CD1c-positive myeloid dendritic cell (primary cell): Measurements from ENCODE around the gene TAX1BP1.
"Not testable (repeated sequence)": the region's sequence is repeated elsewhere in the genome, so short reads cannot be mapped to it uniquely, and the experiment has no call there.

Source experiments
- DNase-seq: peaks from one replicate; pipeline ENCODE4 v3.0.0-alpha.2; 2016; ENCODE audit errors: extremely low spot score

Gene TAX1BP1

DNA sequence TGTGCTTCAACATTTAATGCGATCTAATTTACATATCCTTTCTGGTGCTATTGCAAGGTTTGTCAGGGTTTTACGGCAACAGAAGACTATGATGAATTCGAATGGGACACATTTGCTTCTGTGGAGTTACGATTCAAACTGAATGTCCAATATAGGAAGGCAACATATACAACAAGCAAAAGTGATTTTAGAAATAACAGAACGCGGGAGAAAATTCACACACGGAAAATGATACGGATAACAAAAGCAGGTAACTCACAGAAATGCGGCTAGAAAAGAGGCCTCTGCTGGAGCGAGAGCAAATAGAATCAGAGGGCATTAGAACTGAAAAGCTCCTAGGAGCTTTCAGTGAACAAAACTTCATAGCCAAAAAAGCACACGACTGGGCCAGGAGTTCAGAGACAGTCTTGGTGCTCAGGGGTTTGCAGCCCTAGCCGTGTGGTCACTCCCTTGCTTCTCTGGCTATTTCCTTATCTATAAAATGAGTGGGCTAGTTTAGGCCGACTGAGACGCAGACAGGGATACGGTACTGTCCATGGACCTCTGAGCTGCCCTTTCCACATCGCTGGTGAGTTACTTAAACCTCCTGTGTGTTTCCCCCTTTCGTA, 557 bp upstream of the TAX1BP1 start:
- no peak for DNase-seq

DNA sequence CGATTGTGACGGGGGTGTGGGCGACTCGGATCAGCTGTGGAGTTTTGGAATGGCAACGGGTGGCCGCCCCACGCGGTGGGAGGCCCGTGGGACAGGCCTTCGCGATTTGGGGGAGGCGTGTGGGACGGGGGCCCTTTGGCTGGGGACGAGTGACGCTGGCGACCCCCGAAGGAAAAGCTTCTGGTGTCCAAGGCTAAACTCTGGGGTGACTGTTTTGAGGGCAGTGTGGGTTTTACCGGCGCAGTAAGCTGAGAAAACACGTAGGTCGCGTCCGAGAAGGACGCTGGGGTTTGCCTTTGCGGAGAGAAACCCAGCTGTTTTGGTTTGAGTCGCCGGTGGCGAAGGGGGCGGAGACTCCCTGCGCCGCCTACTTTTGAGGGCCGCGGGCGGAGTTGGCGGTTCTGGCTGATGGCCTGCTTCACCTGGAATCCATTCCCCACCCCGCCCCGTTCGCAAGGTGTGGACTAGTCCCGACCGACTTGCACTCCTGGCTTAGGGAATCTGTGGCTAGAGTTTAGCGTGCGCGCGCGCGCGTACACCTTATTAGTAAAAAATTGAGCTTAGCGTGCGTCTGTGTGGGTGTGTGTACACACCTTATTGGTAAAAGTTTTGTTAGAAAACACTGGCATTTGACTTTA, 606 bp downstream of the TAX1BP1 start:
- peak; percentile 87 for DNase-seq

DNA sequence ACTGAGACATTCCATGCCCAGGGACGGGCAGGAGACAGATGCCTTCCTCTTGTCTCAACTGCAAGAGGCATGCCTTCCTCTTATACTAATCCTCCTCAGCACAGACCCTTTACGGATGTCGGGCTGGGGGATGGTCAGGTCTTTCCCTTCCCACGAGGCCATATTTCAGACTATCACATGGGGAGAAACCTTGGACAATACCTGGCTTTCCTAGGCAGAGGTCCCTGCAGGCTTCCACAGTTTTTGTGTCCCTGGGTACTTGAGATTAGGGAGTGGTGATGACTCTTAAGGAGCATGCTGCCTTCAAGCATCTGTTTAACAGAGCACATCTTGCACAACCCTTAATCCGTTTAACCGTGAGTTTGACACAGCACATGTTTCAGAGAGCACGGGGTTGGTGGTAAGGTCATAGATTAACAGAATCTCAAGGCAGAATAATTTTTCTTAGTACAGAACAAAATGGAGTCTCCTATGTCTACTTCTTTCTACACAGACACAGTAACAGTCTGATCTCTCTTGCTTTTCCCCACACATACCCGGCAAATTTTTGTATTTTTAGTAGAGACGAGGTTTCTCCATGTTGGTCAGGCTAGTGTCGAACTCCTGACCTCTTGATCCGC, 2.2 kb downstream of the TAX1BP1 start:
- DNase-seq = not testable (repeated sequence)

DNA sequence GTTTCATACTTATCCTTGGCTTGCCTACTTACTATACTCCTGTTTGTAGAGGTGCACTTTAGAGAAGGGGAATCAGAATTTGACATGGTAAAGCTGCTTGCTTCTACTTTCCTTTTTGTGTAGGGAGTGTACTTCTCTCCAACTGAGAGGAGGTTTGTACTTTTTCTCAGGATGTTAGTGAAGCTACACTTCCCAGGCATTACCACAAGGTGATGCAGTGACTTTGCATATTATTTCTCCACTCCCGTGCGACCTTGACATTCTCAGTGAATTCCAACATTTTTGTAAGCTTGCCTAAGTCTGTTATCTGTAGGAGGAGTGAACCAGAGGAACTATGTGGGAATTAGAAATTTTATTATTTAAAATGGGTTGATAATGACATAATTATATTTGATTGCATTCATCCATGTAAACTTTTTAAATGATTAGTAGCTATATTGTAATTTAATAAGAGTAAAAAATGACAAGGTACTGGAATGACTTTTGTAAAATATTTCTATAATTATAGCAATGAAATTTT, 5.2 kb downstream of the TAX1BP1 start:
- DNase-seq = peak; percentile 36

DNA sequence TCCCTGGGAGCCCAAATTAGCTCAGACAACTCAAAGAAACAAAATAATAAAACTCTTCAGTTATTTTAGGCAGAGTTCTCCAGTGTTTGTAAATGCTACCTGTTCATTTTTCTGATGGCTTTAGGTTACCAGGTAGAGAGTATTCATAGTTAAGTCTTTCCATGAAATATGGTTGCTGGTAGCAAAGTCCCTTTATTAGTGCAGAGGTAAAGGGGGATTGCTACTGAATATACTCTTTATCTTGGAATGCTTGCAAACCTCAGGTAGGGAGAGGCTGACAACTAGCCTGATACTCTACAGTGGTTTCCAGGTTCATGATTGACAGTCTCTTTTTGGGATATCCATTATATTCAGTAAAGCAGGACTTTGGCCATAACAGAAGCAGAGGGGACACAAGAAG, 6.5 kb downstream of the TAX1BP1 start:
- DNase-seq = no peak

DNA sequence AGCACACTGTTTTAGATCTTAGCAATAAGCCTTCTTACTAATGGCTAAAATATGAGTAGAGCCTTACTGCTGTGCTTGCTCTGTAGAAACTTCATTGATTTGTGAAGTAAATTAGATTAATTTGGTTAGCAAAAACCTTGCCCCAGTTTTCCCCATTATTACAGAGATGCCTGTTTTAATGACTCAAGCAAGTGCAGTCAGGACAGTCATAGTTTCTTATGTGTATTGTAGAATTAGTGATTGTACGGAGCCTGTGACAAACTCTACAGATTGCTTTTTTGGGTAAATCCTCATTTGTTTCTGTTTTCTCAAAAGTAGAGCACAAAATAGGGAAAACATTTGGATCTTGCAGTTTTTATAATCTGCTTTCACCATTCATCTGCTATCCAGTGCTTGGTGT, 7.0 kb downstream of the TAX1BP1 start:
- no peak for DNase-seq

DNA sequence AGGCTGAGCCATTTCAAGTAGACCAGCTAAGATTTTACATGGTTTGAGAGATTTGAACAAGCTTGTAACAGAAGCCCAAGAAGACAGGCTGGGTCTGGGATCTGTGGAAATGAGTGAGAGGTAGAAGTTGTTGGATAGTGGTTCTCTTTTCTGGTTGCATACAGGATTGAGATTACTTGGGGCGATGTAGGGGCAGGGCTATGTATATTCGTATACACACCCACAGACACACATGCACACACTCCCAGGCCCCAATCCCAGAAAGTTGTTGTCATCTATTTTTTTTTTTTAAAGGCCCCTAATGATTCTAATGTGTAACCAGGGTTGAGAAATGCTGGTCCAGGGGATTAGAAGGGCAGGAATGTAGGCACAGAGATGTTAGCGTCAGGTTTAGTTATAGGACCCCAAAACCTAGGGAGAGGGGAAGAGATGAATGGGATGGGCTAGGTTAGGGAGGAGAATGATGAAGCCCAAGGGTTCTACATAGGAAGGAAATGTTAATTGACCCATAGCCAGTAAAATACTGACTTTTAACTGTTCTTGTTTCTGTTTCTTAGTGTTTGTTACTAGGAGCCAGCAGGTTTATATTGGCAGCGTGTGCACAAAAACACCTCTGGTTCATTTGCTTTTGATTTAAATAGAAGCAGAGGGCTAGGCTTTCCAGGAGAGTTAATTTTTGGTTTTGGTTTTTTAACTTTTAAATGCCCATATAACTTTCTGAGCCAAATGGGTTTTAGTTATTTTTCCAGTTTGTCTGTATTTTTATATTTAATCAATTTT, 7.8 kb downstream of the TAX1BP1 start:
- DNase-seq = no peak

DNA sequence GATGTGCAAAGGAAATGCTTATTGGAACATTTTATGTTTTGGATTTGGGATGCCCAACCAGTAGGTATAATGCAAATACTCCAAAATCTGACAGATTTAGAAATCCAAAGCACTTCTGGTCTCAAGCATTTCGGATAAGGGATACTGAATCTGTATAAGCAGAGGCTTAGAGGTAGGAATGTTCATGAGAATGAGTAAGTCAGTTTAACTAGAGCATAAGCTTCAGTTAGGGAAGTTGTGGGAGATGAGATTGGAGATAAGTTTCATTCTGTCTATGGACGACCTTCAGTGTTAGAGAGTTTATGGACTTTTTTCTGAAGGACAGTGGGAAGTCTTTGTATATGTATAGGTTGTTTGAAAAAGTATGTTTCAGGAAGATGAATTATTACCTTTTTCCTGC, 10.4 kb downstream of the TAX1BP1 start:
- peak; percentile 9 for DNase-seq

DNA sequence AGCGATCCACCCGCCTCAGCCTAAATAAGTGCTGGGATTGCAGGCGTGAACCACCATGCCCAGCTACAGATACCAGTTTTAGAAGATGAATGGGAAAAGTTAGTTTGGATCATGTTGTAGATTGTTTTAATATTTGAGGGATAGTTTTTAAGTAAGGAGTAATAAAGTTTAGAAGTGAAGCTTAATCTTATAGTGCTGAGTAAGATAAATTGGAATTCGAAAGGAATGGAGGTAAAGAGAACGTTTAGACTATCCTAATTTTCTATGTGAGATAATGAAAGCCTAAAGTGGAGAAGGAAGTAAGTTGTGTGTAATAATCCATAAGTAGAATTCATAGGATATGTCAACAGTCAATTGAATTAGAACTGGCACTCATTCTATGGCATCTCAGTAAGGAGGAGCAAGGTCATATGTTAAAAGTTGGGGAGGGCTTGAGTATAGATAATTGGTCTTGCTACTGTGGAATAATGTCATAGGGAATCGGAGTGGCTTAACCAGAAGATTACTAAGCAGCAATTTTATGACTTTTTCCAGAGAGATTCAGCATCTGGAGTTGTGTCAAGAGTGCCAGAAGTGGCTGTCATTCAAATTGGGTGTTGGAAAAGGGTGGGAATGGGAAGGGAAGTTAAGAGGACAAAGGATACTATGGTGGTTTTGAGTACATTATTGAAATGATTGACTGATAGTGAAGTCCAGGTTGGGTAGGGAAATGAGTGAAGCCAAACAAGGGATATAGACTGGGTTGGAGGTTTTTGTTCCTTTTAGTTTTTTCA, 12.1 kb downstream of the TAX1BP1 start:
- no peak for DNase-seq

DNA sequence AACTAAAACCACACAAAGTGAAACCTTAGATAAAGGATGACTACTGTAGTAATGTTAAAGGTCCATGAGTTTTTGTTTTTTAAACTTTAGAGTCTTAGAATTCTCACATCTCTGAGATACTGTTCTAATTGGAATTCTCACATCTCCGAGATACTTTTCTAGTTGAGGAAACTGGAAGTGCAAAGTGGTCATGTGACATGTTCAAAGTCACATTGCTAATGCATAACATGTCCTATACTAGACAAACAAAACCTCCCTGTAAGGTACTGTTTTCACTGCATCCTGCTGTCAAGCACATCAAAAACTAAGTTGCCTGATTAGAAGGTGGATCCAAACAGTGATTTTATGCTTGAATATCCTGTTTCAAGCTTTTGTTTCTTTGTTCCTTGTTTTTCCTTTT, 13.9 kb downstream of the TAX1BP1 start:
- DNase-seq = no peak

DNA sequence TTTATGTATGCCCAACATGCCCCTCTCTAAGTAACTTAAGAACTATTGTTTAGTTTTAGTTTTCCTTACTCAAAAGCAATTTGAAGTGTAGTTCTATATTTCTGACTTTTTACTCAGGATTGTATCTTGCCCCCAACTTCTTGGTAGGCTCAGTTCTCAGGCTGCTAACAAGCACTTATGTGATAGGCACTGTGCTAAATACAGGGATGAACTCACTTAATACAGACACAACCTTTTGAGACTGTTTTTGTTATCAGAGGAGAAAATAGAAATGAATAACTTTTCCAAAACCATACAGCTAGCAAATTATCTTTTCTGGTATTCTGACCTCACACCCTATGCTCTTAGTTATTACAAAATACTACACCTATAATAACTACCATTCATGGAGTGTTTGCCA, 16.3 kb downstream of the TAX1BP1 start:
- no peak for DNase-seq

DNA sequence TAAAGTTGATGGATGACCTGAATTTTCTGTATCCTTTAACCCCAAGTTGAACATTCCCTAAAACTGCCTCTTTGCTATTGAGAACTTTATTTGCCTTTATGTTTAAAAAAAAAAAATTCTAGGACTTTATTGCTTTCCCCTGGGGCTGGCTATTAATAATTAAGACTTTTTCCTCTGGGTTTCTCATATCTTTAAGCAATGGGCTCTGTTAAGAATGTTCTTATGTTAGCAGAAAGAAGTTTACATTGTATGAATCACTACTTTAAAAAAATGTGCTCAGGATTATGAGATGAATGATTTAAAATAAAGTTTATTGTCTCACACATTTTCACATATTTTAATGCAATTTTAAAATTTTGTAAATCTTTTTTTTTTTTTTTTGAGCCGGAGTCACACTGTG, 19.5 kb downstream of the TAX1BP1 start:
- DNase-seq = no peak

DNA sequence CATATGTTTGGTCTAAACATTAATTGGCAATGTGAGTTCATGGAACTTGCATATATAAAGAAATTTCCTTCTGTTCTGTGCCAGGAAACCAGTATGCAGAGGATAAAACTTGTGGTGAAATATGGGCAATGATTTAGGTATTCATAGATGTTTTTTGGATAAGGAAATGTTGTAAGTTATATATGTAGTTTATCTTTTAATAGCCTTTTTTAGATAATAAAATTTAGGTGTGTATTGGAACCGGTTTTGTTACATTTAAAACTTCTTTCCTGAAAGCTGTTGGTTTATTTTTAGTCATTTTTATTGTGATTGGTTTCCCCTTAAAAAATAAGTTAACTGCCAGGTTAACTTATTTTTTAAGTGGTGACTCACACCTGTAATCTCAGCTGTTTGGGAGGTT, 22.1 kb downstream of the TAX1BP1 start:
- DNase-seq = no peak

DNA sequence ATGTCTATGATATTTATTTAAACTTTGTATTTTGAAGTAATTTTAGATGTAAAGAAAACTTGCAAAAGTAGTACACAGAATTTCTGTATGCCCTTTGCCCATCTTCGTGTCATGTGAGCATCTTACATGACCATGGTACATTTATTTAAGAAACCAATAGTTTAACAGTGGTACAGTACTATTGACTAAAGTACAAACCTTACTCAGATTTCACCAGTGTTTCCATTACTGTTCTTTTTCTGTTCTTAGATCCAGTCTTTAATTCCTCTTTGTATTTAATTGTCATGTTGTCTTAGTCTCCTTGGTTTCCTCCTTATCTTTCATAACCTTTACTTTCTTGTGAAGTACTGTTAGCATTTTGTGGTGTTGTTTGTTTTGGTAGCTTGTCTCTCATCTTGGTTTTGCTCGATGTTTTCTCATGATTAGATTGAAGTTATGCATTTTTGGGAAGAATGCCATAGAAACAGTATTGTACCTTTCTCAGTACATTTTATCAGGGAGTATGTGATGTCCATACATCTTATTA, 24.1 kb downstream of the TAX1BP1 start:
- no peak for DNase-seq

DNA sequence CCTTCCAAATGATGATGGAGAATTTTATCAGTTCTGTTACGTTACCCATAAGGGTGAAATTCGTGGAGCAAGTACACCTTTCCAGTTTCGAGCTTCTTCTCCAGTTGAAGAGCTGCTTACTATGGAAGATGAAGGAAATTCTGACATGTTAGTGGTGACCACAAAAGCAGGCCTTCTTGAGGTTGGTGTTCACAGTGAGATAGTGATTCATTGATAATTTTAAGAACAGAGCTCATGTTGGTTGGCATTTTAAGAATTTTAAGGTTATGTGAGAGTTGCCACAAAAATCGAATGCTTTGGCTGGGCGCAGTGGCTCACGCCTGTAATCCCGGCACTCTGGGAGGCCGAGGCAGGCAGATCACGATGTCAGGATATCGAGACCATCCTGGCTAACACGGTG, 25.9 kb downstream of the TAX1BP1 start:
- no peak for DNase-seq

DNA sequence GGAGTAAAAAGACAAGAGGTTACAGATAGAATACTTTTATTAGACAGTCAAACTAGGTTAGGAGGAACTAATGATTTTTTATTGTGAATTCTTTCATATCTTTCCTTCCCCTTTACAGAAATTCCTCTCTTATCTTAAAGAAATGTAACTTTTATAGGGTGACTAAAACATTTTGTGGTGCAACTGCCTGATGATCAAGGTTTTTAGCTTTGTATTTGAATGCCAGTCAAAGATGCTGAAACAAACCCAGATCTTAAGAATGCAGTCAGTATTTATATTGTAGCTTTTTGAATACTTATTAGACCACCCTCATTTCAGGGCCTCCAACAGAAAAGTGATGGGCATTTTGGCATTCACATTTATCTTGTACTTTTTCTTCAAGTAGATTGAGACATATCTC, 27.4 kb downstream of the TAX1BP1 start:
- DNase-seq = no peak

DNA sequence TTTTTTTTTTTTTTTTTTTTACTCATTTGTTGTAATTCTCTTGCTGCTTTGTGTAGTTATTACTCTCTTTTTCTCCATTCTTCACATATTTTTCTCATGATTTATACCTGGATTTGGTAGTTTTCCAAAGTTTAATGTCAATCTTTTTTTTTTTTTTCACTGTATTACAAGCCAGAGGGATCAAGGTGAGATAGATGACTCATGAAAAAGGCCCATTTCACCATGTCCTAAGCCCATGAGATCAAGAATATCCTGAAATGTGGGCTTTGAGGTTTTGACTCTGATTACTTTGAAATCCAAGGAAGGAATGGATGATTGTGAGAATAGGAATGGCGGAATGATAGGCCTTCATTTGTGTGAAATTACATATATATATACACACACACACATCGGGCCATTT, 31.1 kb downstream of the TAX1BP1 start:
- DNase-seq = no peak

DNA sequence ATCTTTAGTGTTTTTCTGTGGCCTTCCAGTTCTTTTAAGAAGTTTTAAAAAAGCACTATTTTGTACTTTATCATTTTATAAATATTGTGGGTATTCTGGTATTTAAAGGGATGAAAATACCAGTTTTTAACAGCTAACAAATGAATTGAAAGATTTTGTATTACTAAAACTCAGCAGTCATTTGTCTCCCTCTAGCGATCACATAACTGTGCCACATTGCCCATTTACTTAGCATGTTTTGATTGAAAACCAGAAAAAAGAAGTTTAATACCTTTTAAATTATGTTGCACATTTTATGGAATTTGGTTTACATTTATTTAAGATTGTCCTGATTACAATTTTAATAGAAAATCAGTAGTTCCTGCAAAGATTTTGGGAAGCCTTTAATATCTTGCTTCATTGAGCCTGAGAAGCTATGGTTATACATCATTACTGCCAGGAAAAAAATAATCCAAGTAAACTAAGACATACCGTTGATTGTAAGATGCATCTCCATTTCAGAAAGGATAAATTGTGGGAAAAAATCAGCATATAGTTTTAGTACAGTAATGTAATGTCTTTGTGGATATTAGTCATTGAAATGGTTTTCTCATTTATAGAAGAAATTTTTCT, 34.9 kb downstream of the TAX1BP1 start:
- peak; percentile 31 for DNase-seq

DNA sequence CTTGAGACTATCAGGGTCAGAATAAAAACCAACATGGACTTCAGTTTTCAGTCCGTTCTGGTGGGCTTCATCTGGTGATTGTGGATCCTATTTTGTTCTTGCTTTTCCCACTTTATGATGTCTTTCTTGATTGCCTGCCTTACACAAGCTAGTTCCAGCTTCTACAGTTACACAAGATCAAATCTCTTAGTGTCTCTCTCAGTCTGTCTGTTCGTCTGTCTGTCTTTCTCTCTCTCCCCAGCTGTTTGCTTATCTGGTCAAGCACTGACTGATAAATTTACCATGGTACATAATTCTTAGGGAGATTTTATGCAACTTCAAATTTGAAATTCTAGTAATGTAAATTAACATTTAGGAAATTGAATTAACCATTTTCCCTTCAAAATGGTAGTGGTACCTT, 35.8 kb downstream of the TAX1BP1 start:
- no peak for DNase-seq

DNA sequence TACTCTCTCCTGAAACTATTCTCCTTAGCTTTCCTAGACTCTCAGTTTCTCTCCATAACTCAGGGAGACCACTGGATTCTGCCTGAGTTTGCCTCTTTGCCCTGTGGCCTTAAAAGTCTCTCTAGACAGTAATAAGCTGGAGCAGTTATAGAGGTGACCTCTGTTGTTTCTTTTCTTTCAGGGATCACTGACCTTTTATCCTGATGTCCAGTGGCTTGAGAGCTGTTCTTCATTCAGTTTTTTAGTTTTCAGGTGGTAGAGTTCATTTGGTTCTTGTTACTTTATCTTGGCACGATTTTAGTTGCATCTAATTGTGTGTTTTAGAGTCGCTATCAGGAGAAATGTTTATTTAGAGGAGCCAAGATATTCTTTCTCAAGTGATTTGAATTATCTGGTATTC, 37.7 kb downstream of the TAX1BP1 start:
- DNase-seq = no peak

DNA sequence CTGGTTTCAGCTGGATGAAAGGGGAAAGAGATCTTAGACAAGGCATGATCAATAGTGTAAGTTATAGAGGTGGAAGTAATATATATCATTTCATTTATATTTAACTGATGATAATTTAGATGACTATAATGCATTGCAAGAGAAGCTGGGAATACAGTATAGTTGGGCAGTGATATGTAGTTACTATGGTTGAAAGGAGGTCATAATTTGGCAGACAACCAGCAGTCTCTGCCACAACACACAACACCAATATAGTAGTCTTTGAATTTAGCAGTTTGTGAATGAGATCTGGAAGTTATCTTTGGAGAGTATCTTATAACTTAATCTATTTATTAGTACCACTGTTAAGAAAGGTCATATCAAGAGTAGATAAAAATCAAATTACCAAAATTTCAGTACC, 39.9 kb downstream of the TAX1BP1 start:
- DNase-seq = no peak
